PC-3 (cell line): ENCODE data around the gene MALAT1.

ENCODE experiments used
- EZH2 ChIP-seq: fragments of 300-600 bp; sonication (generic); IDR thresholded peaks from one replicate; pipeline ENCODE4 v1.6.1; 2017; ENCODE audit warnings: antibody characterized with exemption, mild to moderate bottlenecking, low read length; ENCODE audit not compliant: unreplicated experiment
- EZH2phosphoT487 ChIP-seq: fragments of 300-600 bp; sonication (generic); IDR thresholded peaks from 2 replicates; pipeline ENCODE4 v1.6.1; 2018; ENCODE audit warnings: mild to moderate bottlenecking, antibody characterized with exemption, low read length, borderline replicate concordance
- TF ChIP-seq, protein P1 (sequence below): fragments of 300-600 bp; sonication (generic); conservative IDR thresholded peaks from 2 replicates; pipeline ENCODE4 v1.5.1; 2017; ENCODE audit warnings: antibody characterized with exemption, low read depth, mild to moderate bottlenecking, low read length

DNA sequence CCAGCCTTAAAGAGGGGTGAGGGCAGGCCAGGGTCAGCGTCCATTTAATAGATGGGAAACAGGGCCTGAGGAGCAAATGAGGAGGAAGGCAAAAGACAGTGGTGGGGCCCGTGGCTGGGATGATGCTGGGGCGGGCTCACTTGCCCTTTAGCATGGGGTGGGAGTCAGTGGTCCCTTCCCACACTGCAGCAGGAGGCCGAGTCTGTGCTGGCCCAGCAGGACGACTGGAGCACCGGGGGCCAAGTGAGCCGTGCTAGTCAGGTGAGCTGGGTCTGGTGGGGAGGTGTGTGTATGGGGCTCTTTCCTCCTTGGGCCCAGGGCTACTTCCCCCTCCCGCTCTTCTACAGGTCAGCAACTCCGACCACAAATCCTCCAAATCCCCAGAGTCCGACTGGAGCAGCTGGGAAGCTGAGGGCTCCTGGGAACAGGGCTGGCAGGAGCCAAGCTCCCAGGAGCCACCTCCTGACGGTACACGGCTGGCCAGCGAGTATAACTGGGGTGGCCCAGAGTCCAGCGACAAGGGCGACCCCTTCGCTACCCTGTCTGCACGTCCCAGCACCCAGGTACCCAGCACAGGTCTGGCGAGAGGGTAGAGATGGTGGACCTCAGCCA, 38.9 kb downstream of the MALAT1 start:
- TF ChIP-seq, protein P1, sequence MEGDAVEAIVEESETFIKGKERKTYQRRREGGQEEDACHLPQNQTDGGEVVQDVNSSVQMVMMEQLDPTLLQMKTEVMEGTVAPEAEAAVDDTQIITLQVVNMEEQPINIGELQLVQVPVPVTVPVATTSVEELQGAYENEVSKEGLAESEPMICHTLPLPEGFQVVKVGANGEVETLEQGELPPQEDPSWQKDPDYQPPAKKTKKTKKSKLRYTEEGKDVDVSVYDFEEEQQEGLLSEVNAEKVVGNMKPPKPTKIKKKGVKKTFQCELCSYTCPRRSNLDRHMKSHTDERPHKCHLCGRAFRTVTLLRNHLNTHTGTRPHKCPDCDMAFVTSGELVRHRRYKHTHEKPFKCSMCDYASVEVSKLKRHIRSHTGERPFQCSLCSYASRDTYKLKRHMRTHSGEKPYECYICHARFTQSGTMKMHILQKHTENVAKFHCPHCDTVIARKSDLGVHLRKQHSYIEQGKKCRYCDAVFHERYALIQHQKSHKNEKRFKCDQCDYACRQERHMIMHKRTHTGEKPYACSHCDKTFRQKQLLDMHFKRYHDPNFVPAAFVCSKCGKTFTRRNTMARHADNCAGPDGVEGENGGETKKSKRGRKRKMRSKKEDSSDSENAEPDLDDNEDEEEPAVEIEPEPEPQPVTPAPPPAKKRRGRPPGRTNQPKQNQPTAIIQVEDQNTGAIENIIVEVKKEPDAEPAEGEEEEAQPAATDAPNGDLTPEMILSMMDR: no peak
- TF ChIP-seq EZH2: no peak
- no peak for TF ChIP-seq EZH2phosphoT487
